GM23338 (cell line): Measurements from ENCODE around the gene L3HYPDH. TPM values are rescaled to one million over a fixed set of nuclear protein-coding genes. Genes with fewer than 3 reads are reported as not detected.
A peak's percentile ranks its signal among the peaks of the same experiment; 100 is the strongest.

ENCODE experiments used
- ATAC-seq: fragments of 200-7000 bp; cut with Tn5 transposase; 3 replicates; pipeline ENCODE4 v1.9.1; 2020
- DNase-seq: peaks from one replicate; pipeline ENCODE4 v3.0.0-alpha.2; 2015; ENCODE audit warnings: low spot score
- H2AFZ ChIP-seq: fragments of 200-600 bp; sonication (generic); 2 replicates; pipeline ENCODE4 v1.8.0; 2016; ENCODE audit warnings: antibody characterized with exemption, mild to moderate bottlenecking, moderate library complexity
- H3F3A ChIP-seq: fragments of 200-600 bp; sonication (generic); replicated peaks from 2 replicates; pipeline ENCODE4 v1.8.0; 2017; ENCODE audit warnings: antibody characterized with exemption, mixed run types, low read depth
- H3K27ac ChIP-seq: fragments of 200-600 bp; sonication (generic); 2 replicates; pipeline ENCODE4 v1.6.1; 2016; ENCODE audit warnings: low read depth
- H3K27me3 ChIP-seq: fragments of 200-600 bp; sonication (generic); 2 replicates; pipeline ENCODE4 v1.8.0; 2016; ENCODE audit warnings: mild to moderate bottlenecking, mixed run types, moderate library complexity; ENCODE audit not compliant: insufficient read depth
- H3K36me3 ChIP-seq: fragments of 200-600 bp; sonication (generic); 2 replicates; pipeline ENCODE4 v1.8.0; 2016; ENCODE audit warnings: mild to moderate bottlenecking; ENCODE audit not compliant: insufficient read depth
- H3K4me1 ChIP-seq: fragments of 200-600 bp; sonication (generic); 2 replicates; pipeline ENCODE4 v1.8.0; 2016; ENCODE audit warnings: mild to moderate bottlenecking, moderate library complexity; ENCODE audit not compliant: insufficient read depth
- H3K4me2 ChIP-seq: fragments of 200-600 bp; sonication (generic); 2 replicates; pipeline ENCODE4 v1.7.1; 2017; ENCODE audit warnings: mixed run types
- H3K4me3 ChIP-seq: fragments of 200-600 bp; sonication (generic); 2 replicates; pipeline ENCODE4 v1.6.1; 2016; ENCODE audit warnings: mixed run types
- H3K79me2 ChIP-seq: fragments of 200-600 bp; sonication (generic); replicated peaks from 2 replicates; pipeline ENCODE4 v1.8.0; 2017; ENCODE audit warnings: mild to moderate bottlenecking; ENCODE audit not compliant: insufficient read depth
- H3K9me2 ChIP-seq: fragments of 200-600 bp; sonication (generic); 2 replicates; pipeline ENCODE4 v1.8.0; 2017; ENCODE audit not compliant: insufficient read depth
- H4K20me1 ChIP-seq: fragments of 200-600 bp; sonication (generic); replicated peaks from 2 replicates; pipeline ENCODE4 v1.8.0; 2017; ENCODE audit warnings: mild to moderate bottlenecking; ENCODE audit not compliant: insufficient read depth
- H3K27ac Mint-ChIP-seq: 2 replicates; pipeline ENCODE4 v1.8.0; 2020; ENCODE audit warnings: inconsistent platforms, mild to moderate bottlenecking, moderate library complexity, mixed read lengths
- H3K27me3 Mint-ChIP-seq: 3 replicates; pipeline ENCODE4 v1.8.0; 2022; ENCODE audit warnings: low read depth, mild to moderate bottlenecking, moderate library complexity, mixed read lengths, inconsistent platforms; ENCODE audit not compliant: insufficient read depth, poor library complexity
- H3K36me3 Mint-ChIP-seq: 3 replicates; pipeline ENCODE4 v1.8.0; 2021; ENCODE audit warnings: low read depth, mild to moderate bottlenecking, inconsistent platforms, moderate library complexity, mixed read lengths
- H3K4me1 Mint-ChIP-seq: 3 replicates; pipeline ENCODE4 v1.8.0; 2020; ENCODE audit warnings: mild to moderate bottlenecking, inconsistent platforms, mixed read lengths
- H3K4me3 Mint-ChIP-seq: 3 replicates; pipeline ENCODE4 v1.8.0; 2021; ENCODE audit warnings: moderate library complexity, mild to moderate bottlenecking, inconsistent platforms, mixed read lengths
- H3K9me3 Mint-ChIP-seq: 3 replicates; pipeline ENCODE4 v1.8.0; 2020; ENCODE audit warnings: moderate library complexity, mild to moderate bottlenecking, inconsistent platforms, mixed read lengths
- CREB1 ChIP-seq: fragments of 250-450 bp; sonication (Bioruptor Pico); IDR thresholded peaks from 2 replicates; pipeline ENCODE4 v1.5.0; 2020; ENCODE audit warnings: low read depth, mild to moderate bottlenecking, moderate library complexity
- CTCF ChIP-seq, 2 experiments: fragments of 200-600 bp in 1 of 2; sonication (generic) in 1 of 2; conservative IDR thresholded peaks; 2 replicates each; pipeline versions ENCODE4 v1.5.1 to v1.6.1; 2016 to 2017; ENCODE audit warnings: antibody characterized with exemption in 2 of 2, low read depth in 2 of 2, mild to moderate bottlenecking in 2 of 2, moderate library complexity in 1 of 2
- EZH2 ChIP-seq: fragments of 200-600 bp; sonication (generic); IDR thresholded peaks from one replicate; pipeline ENCODE4 v1.8.0; 2017; ENCODE audit warnings: antibody characterized with exemption, mild to moderate bottlenecking, low read depth; ENCODE audit not compliant: unreplicated experiment
- EZH2phosphoT487 ChIP-seq: fragments of 200-600 bp; sonication (generic); IDR thresholded peaks from one replicate; pipeline ENCODE4 v1.8.1; 2018; ENCODE audit warnings: antibody characterized with exemption; ENCODE audit not compliant: unreplicated experiment
- JUNB ChIP-seq: IDR thresholded peaks from one replicate; pipeline ENCODE4 v1.6.1; 2016; ENCODE audit warnings: antibody characterized with exemption; ENCODE audit not compliant: unreplicated experiment
- NANOG ChIP-seq: IDR thresholded peaks from 2 replicates; pipeline ENCODE4 v1.6.1; 2016; ENCODE audit warnings: antibody characterized with exemption, borderline replicate concordance
- POLR2AphosphoS5 ChIP-seq: IDR thresholded peaks from 2 replicates; pipeline ENCODE4 v1.6.1; 2016; ENCODE audit warnings: antibody characterized with exemption, low read depth
- REST ChIP-seq: IDR thresholded peaks from one replicate; pipeline ENCODE4 v1.6.1; 2018; ENCODE audit warnings: antibody characterized with exemption; ENCODE audit not compliant: unreplicated experiment
- STAT1 ChIP-seq: IDR thresholded peaks from one replicate; pipeline ENCODE4 v1.6.1; 2016; ENCODE audit warnings: antibody characterized with exemption; ENCODE audit not compliant: unreplicated experiment
- ZNF331 ChIP-seq: fragments of 250-450 bp; sonication (Bioruptor Pico); IDR thresholded peaks from 2 replicates; pipeline ENCODE4 v1.5.0; 2020; ENCODE audit warnings: low read depth, mild to moderate bottlenecking, moderate library complexity
- polyA plus RNA-seq: library from polyadenylated mRNA; unstranded; fragments of >200 nt; fragmentation: Nextera tagmentation; extraction: Ambion mirVana; gene quantifications from 2 replicates; pipeline ENCODE4 v1.2.1, GENCODE V29; 2016
- total RNA-seq: library from RNA; depleted of rRNA; stranded (reverse); fragments of >200 nt; shearing (Covaris generic); gene quantifications from 2 replicates; pipeline ENCODE4 v1.2.3, GENCODE V29; 2014
- TF ChIP-seq, protein P1 (sequence below): fragments of 250-450 bp; sonication (Bioruptor Pico); IDR thresholded peaks from 2 replicates; pipeline ENCODE4 v1.5.0; 2020; ENCODE audit warnings: mild to moderate bottlenecking, moderate library complexity

Gene L3HYPDH
- total and polyA plus RNA-seq, 2 experiments from 2014 or later = 18.6 to 24.8 TPM

DNA sequence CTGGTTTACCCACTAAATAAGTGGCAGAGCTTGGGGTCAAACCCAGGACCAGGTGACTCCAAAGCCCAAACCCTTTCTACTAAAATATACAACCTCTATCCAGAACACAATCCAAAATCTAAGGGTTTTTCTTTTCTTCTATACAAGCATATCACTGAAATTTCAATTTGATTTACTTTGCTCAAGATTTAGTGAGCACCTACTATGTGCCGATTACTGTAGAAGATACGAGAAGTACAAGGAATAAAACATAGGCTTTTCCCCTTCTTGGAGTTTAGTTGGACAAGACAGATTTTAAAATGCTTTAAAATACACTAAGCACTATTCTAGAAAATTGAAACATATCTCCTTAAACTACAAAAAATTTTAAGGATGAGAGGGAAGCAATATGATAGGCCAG lies 2.8 kb downstream of the L3HYPDH start:
- Histone ChIP-seq H4K20me1 (peaks cover 12% of the 10 kb centered on the region), H3K4me1 (peaks cover 9% of the 10 kb centered on the region), H3K79me2 (peaks cover 45% of the 10 kb centered on the region), H3K27ac (no peak overlapping the region), H3K4me3 (peak overlapping the region; percentile 80; the same call in 1 of the 2 replicates), H2AFZ (no peak overlapping the region), H3K36me3 (0 out of 2 replicates have a peak, but pooled peaks cover 2% of the 10 kb centered on the region), H3K27me3 (no peaks in the 10 kb centered on the region; the same call in 1 of the 2 replicates), H3F3A (no peaks in the 10 kb centered on the region), H3K9me2 (no peaks in the 10 kb centered on the region), H3K4me2 (peak overlapping the region; percentile 34; the same call in 1 of the 2 replicates)
- TF ChIP-seq NANOG = no peak
- peaks cover 2% of the 10 kb centered on the region for H3K27me3 Mint-ChIP-seq
- H3K4me3 Mint-ChIP-seq = no peak overlapping the region; the same call in 2 of the 3 replicates
- H3K4me1 Mint-ChIP-seq = peaks cover 21% of the 10 kb centered on the region
- H3K36me3 Mint-ChIP-seq = peaks cover 12% of the 10 kb centered on the region
- H3K27ac Mint-ChIP-seq = no peak overlapping the region
- ATAC-seq (no peak), DNase-seq (no peak)
- H3K9me3 Mint-ChIP-seq = no peaks in the 10 kb centered on the region

DNA sequence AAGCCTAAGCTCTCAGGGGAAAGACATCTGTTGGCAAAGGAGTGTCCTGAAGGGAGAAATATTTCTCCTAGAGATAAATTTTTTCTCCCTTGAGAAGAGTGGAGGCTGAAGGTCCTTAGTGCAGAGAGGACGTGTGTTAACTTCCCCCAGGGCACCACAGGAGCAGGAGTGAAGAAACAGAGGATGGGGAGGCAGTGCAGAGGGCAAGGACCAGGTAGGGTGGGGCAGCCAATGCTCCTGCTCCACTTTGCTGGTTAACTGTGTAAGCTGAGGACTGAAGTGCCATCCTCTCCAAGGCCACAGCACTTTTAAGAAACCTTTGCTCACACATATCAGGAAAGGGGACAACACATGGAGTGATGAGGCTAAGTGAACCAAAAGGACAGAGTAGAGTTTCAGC lies 4.0 kb downstream of the L3HYPDH start:
- H3F3A ChIP-seq = no peaks in the 10 kb centered on the region
- ATAC-seq = no peak
- Mint-ChIP-seq H3K27ac (no peak overlapping the region), H3K36me3 (peaks cover 18% of the 10 kb centered on the region), H3K4me1 (peaks cover 19% of the 10 kb centered on the region), H3K27me3 (peaks cover 2% of the 10 kb centered on the region), H3K4me3 (no peak overlapping the region; the same call in 2 of the 3 replicates), H3K9me3 (no peaks in the 10 kb centered on the region)
- DNase-seq = no peak
- peaks cover 32% of the 10 kb centered on the region for H3K79me2 ChIP-seq
- H3K4me3 ChIP-seq = no peak overlapping the region
- no peak overlapping the region for H3K27ac ChIP-seq
- no peak overlapping the region for H3K4me2 ChIP-seq
- H2AFZ ChIP-seq = no peak overlapping the region
- H3K27me3 ChIP-seq = no peaks in the 10 kb centered on the region; the same call in 1 of the 2 replicates
- no peaks in the 10 kb centered on the region for H3K9me2 ChIP-seq
- H3K4me1 ChIP-seq = peaks cover 9% of the 10 kb centered on the region
- peaks cover 6% of the 10 kb centered on the region; the same call in 1 of the 2 replicates for H3K36me3 ChIP-seq
- H4K20me1 ChIP-seq = peaks cover 16% of the 10 kb centered on the region
- no peak for TF ChIP-seq NANOG
- TF ChIP-seq JUNB = no peak
- TF ChIP-seq POLR2AphosphoS5 = no peak
- no peak for TF ChIP-seq CTCF (conservative IDR thresholded peaks at IDR 0.05; ENCODE audit: low read depth in 2 of 2)
- no peak for TF ChIP-seq EZH2
- no peak for TF ChIP-seq REST
- no peak for TF ChIP-seq CREB1 (CRISPR knock-in tag)
- no peak for TF ChIP-seq STAT1
- no peak for TF ChIP-seq EZH2phosphoT487
- TF ChIP-seq ZNF331 (CRISPR knock-in tag) = no peak
- TF ChIP-seq, protein P1, sequence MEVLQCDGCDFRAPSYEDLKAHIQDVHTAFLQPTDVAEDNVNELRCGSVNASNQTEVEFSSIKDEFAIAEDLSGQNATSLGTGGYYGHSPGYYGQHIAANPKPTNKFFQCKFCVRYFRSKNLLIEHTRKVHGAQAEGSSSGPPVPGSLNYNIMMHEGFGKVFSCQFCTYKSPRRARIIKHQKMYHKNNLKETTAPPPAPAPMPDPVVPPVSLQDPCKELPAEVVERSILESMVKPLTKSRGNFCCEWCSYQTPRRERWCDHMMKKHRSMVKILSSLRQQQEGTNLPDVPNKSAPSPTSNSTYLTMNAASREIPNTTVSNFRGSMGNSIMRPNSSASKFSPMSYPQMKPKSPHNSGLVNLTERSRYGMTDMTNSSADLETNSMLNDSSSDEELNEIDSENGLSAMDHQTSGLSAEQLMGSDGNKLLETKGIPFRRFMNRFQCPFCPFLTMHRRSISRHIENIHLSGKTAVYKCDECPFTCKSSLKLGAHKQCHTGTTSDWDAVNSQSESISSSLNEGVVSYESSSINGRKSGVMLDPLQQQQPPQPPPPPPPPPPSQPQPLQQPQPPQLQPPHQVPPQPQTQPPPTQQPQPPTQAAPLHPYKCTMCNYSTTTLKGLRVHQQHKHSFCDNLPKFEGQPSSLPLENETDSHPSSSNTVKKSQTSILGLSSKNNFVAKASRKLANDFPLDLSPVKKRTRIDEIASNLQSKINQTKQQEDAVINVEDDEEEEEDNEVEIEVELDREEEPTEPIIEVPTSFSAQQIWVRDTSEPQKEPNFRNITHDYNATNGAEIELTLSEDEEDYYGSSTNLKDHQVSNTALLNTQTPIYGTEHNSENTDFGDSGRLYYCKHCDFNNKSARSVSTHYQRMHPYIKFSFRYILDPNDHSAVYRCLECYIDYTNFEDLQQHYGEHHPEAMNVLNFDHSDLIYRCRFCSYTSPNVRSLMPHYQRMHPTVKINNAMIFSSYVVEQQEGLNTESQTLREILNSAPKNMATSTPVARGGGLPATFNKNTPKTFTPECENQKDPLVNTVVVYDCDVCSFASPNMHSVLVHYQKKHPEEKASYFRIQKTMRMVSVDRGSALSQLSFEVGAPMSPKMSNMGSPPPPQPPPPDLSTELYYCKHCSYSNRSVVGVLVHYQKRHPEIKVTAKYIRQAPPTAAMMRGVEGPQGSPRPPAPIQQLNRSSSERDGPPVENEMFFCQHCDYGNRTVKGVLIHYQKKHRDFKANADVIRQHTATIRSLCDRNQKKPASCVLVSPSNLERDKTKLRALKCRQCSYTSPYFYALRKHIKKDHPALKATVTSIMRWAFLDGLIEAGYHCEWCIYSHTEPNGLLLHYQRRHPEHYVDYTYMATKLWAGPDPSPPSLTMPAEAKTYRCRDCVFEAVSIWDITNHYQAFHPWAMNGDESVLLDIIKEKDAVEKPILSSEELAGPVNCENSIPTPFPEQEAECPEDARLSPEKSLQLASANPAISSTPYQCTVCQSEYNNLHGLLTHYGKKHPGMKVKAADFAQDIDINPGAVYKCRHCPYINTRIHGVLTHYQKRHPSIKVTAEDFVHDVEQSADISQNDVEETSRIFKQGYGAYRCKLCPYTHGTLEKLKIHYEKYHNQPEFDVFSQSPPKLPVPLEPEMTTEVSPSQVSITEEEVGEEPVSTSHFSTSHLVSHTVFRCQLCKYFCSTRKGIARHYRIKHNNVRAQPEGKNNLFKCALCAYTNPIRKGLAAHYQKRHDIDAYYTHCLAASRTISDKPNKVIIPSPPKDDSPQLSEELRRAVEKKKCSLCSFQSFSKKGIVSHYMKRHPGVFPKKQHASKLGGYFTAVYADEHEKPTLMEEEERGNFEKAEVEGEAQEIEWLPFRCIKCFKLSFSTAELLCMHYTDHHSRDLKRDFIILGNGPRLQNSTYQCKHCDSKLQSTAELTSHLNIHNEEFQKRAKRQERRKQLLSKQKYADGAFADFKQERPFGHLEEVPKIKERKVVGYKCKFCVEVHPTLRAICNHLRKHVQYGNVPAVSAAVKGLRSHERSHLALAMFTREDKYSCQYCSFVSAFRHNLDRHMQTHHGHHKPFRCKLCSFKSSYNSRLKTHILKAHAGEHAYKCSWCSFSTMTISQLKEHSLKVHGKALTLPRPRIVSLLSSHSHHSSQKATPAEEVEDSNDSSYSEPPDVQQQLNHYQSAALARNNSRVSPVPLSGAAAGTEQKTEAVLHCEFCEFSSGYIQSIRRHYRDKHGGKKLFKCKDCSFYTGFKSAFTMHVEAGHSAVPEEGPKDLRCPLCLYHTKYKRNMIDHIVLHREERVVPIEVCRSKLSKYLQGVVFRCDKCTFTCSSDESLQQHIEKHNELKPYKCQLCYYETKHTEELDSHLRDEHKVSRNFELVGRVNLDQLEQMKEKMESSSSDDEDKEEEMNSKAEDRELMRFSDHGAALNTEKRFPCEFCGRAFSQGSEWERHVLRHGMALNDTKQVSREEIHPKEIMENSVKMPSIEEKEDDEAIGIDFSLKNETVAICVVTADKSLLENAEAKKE = no peak
